HCT116 (cell line): ENCODE results near the gene NUP50. TPM values are rescaled to one million over a fixed set of nuclear protein-coding genes. Genes with fewer than 3 reads are reported as not detected.

Source experiments
- ATAC-seq: fragments of 200-7000 bp; cut with Tn5 transposase; 2 replicates; pipeline ENCODE4 v1.9.1; 2020; ENCODE audit warnings: mild to moderate bottlenecking, moderate library complexity
- BruUV-seq: library from RNA; stranded (reverse); fragments of 400-500 nt; replicated peaks from 2 replicates; lab custom pipeline; 2021; lab: Mats Ljungman, UMichigan
- CTCF ChIA-PET: fragments of 300-600 bp; sonication (Branson Sonifier 250); formaldehyde crosslinking; loops from one replicate; lab custom pipeline; 2021; ENCODE audit warnings: antibody characterized with exemption; lab: Charles Lee
- POLR2A ChIA-PET: fragments of 300-600, 350-600 bp; sonication (Branson Sonifier 250); formaldehyde crosslinking; loops from one replicate; lab custom pipeline; 2021; ENCODE audit warnings: antibody characterized with exemption; lab: Charles Lee
- RAD21 ChIA-PET, 2 experiments: fragments of 300-600 bp; sonication (Branson Sonifier 250); formaldehyde crosslinking; loops; one replicate each; lab custom pipeline; 2023; ENCODE audit warnings: low total read pairs in 2 of 2; ENCODE audit not compliant: uncharacterized antibody in 2 of 2, unreplicated experiment in 2 of 2, low non-redundant PET in 1 of 2; lab: Charles Lee
- DNase-seq: peaks from one replicate; pipeline ENCODE4 v3.0.0-alpha.2; 2010; ENCODE audit warnings: low read depth, low spot score
- H2AFZ ChIP-seq: fragments of 200-600 bp; shearing (Covaris generic), sonication (generic); 2 replicates; pipeline ENCODE4 v1.6.1; 2017; ENCODE audit warnings: low read depth, mixed run types, mixed read lengths, antibody characterized with exemption, low read length; ENCODE audit not compliant: poor library complexity, severe bottlenecking
- H3K27ac ChIP-seq: 2 replicates; pipeline ENCODE4 v1.5.1; 2012; ENCODE audit warnings: low read depth, low read length
- H3K27me3 ChIP-seq: fragments of 200-600 bp; sonication (generic); 2 replicates; pipeline ENCODE4 v1.6.1; 2016; ENCODE audit warnings: mixed run types, low read length, mixed read lengths; ENCODE audit not compliant: insufficient read depth
- H3K36me3 ChIP-seq, 2 experiments: fragments of 200-500 bp in 1 of 2; fragments of 200-600 bp in 1 of 2; sonication (Bioruptor generic) in 1 of 2; sonication (generic) in 1 of 2; 2 replicates each; pipeline versions ENCODE4 v1.5.1 to v1.6.1; 2014 to 2016; ENCODE audit warnings: low read length in 2 of 2, inconsistent platforms in 1 of 2, mixed read lengths in 1 of 2, mixed run types in 1 of 2; ENCODE audit not compliant: insufficient read depth in 2 of 2, control insufficient read depth in 1 of 2
- H3K4me1 ChIP-seq, 2 experiments: fragments of 200-600 bp in 1 of 2; sonication (generic) in 1 of 2; 2 replicates each; pipeline versions ENCODE4 v1.5.1 to v1.6.1; 2012 to 2017; ENCODE audit warnings: low read length in 2 of 2, inconsistent platforms in 1 of 2, mild to moderate bottlenecking in 1 of 2, mixed read lengths in 1 of 2, mixed run types in 1 of 2, moderate library complexity in 1 of 2; ENCODE audit not compliant: insufficient read depth in 2 of 2, control insufficient read depth in 1 of 2
- H3K4me2 ChIP-seq: fragments of 200-600 bp; sonication (generic); 2 replicates; pipeline ENCODE4 v1.6.1; 2017; ENCODE audit warnings: mixed run types, low read length, mixed read lengths
- H3K4me3 ChIP-seq, 2 experiments: fragments of 200-600 bp in 1 of 2; sonication (generic) in 1 of 2; replicated peaks in 1 of 2; 2 replicates each; pipeline ENCODE4 v1.5.1; 2011 to 2016; ENCODE audit warnings: low read length in 2 of 2, control low read depth in 1 of 2, low read depth in 1 of 2, mild to moderate bottlenecking in 1 of 2, mixed read lengths in 1 of 2, mixed run types in 1 of 2
- H3K79me2 ChIP-seq: fragments of 200-600 bp; sonication (generic); 2 replicates; pipeline ENCODE4 v1.6.1; 2017; ENCODE audit warnings: mild to moderate bottlenecking, mixed run types, low read length, moderate library complexity, mixed read lengths; ENCODE audit not compliant: insufficient read depth
- H3K9ac ChIP-seq: fragments of 200-600 bp; sonication (generic); 2 replicates; pipeline ENCODE4 v1.6.1; 2016; ENCODE audit warnings: low read length, mixed read lengths
- H3K9me2 ChIP-seq: fragments of 200-600 bp; sonication (generic), shearing (Covaris generic); 2 replicates; pipeline ENCODE4 v1.6.1; 2017; ENCODE audit warnings: mixed run types, mild to moderate bottlenecking, moderate library complexity; ENCODE audit not compliant: insufficient read depth
- H3K9me3 ChIP-seq, 2 experiments: fragments of 200-500 bp in 1 of 2; fragments of 200-600 bp in 1 of 2; sonication (Bioruptor generic) in 1 of 2; sonication (generic) in 1 of 2; 2 replicates each; pipeline ENCODE4 v1.6.1; 2014 to 2017; ENCODE audit warnings: low read length in 2 of 2, mixed read lengths in 2 of 2, inconsistent platforms in 1 of 2, low read depth in 1 of 2, mild to moderate bottlenecking in 1 of 2, mixed run types in 1 of 2, moderate library complexity in 1 of 2; ENCODE audit not compliant: control insufficient read depth in 1 of 2, insufficient read depth in 1 of 2
- H4K20me1 ChIP-seq: fragments of 200-600 bp; sonication (generic), shearing (Covaris generic); 2 replicates; pipeline ENCODE4 v1.6.1; 2017; ENCODE audit warnings: mixed run types, mild to moderate bottlenecking, moderate library complexity; ENCODE audit not compliant: insufficient read depth
- ATF3 ChIP-seq: IDR thresholded peaks from 2 replicates; pipeline ENCODE4 v1.6.1; 2012
- CBX3 ChIP-seq: IDR thresholded peaks from 2 replicates; pipeline ENCODE4 v1.6.1; 2012; ENCODE audit warnings: low read depth
- ELF1 ChIP-seq: IDR thresholded peaks from 2 replicates; pipeline ENCODE4 v1.6.1; 2012; ENCODE audit warnings: low read depth, borderline replicate concordance
- EZH2 ChIP-seq: fragments of 200-600 bp; sonication (generic); IDR thresholded peaks from 2 replicates; pipeline ENCODE4 v1.6.1; 2017; ENCODE audit warnings: antibody characterized with exemption, mixed run types
- FOSL1 ChIP-seq: IDR thresholded peaks from 2 replicates; pipeline ENCODE4 v1.6.1; 2012; ENCODE audit warnings: low read depth
- JUND ChIP-seq: IDR thresholded peaks from 2 replicates; pipeline ENCODE4 v1.6.1; 2012
- POLR2A ChIP-seq: IDR thresholded peaks from 2 replicates; pipeline ENCODE4 v1.7.0; 2011; ENCODE audit warnings: borderline replicate concordance; ENCODE audit not compliant: insufficient read depth, insufficient read length; ENCODE audit errors: extremely low read depth
- RAD21 ChIP-seq: IDR thresholded peaks from 2 replicates; pipeline ENCODE4 v1.6.1; 2012; ENCODE audit warnings: low read depth, mild to moderate bottlenecking
- SIN3A ChIP-seq: IDR thresholded peaks from 2 replicates; pipeline ENCODE4 v1.6.1; 2012; ENCODE audit warnings: low read depth
- SP1 ChIP-seq: IDR thresholded peaks from 2 replicates; pipeline ENCODE4 v1.6.1; 2012; ENCODE audit warnings: low read depth
- SRF ChIP-seq: IDR thresholded peaks from 2 replicates; pipeline ENCODE4 v1.6.1; 2012; ENCODE audit warnings: low read depth
- TCF7L2 ChIP-seq: IDR thresholded peaks from 2 replicates; pipeline ENCODE4 v1.7.0; 2011; ENCODE audit warnings: borderline replicate concordance, inconsistent platforms; ENCODE audit not compliant: insufficient read depth, insufficient read length; ENCODE audit errors: extremely low read depth
- YY1 ChIP-seq: IDR thresholded peaks from 2 replicates; pipeline ENCODE4 v1.6.1; 2011; ENCODE audit warnings: low read length, low read depth, moderate library complexity, mild to moderate bottlenecking; ENCODE audit not compliant: insufficient replicate concordance; ENCODE audit errors: extremely low read depth
- ZFX ChIP-seq: fragments of 450-650 bp; IDR thresholded peaks from 2 replicates; pipeline ENCODE4 v1.6.1; 2017
- ZNF274 ChIP-seq: fragments of 200-500 bp; sonication (Bioruptor generic); IDR thresholded peaks from 2 replicates; pipeline ENCODE4 v1.6.1; 2014; ENCODE audit warnings: mild to moderate bottlenecking, low read depth, low read length, inconsistent platforms
- intact Hi-C: fragments of 100-400 bp; cut with micrococcal nuclease; formaldehyde crosslinking; loops from 2 replicates; pipeline ENCODE4 v1.10.0; 2022
- total RNA-seq: library from RNA; stranded (reverse); gene quantifications from one replicate; pipeline ENCODE4 v1.2.1, GENCODE V29; 2021; ENCODE audit not compliant: unreplicated experiment
- TF ChIP-seq, protein P1 (sequence below): IDR thresholded peaks from 2 replicates; pipeline ENCODE4 v1.6.1; 2011; ENCODE audit warnings: mild to moderate bottlenecking, low read length, moderate library complexity; ENCODE audit not compliant: insufficient replicate concordance; ENCODE audit errors: extremely low read depth

NUP50 gene
- total RNA-seq, 1 experiment from 2014 or later, result 102 TPM

- TF ChIP-seq CBX3 (no peak), ZNF274 (no peak), SIN3A (no peak), ELF1 (no peak), EZH2 (no peak)
- Histone ChIP-seq H3K27ac (no peak overlapping the region), H4K20me1 (no peaks in the 10 kb centered on the region), H3K36me3 (no peaks in the 10 kb centered on the region), H3K4me1 (no peaks in the 10 kb centered on the region), H3K9ac (no peak overlapping the region), H3K9me2 (no peaks in the 10 kb centered on the region), H3K79me2 (peaks cover 19% of the 10 kb centered on the region), H3K4me2 (no peak overlapping the region), H3K4me3 (no peak overlapping the region), H3K9me3 (no peaks in the 10 kb centered on the region), H2AFZ (no peak overlapping the region), H3K27me3 (no peaks in the 10 kb centered on the region)
- DNase-seq (no peak), ATAC-seq (no peak)
- ChIA-PET CTCF (no interaction called here), RAD21 (no interaction called here), POLR2A (no interaction called here)
- intact Hi-C loops, result no loop called here
- BruUV-seq, result no TSS peak
Measured at GRCh38 chr22:45216133-45217003, 52.6 kb downstream of the NUP50 start.

GRCh38 chr22:45217345-45217744 lies 53.6 kb downstream of the NUP50 start:
- H3K4me3 ChIP-seq, result no peak overlapping the region
- no peaks in the 10 kb centered on the region for H3K4me1 ChIP-seq
- H3K36me3 ChIP-seq, result no peaks in the 10 kb centered on the region
- TF ChIP-seq JUND, result no peak
- TF ChIP-seq, protein P1, sequence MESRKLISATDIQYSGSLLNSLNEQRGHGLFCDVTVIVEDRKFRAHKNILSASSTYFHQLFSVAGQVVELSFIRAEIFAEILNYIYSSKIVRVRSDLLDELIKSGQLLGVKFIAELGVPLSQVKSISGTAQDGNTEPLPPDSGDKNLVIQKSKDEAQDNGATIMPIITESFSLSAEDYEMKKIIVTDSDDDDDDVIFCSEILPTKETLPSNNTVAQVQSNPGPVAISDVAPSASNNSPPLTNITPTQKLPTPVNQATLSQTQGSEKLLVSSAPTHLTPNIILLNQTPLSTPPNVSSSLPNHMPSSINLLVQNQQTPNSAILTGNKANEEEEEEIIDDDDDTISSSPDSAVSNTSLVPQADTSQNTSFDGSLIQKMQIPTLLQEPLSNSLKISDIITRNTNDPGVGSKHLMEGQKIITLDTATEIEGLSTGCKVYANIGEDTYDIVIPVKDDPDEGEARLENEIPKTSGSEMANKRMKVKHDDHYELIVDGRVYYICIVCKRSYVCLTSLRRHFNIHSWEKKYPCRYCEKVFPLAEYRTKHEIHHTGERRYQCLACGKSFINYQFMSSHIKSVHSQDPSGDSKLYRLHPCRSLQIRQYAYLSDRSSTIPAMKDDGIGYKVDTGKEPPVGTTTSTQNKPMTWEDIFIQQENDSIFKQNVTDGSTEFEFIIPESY, result no peak
- no peak for TF ChIP-seq YY1
- no peak for TF ChIP-seq ZNF274
- no peak for TF ChIP-seq EZH2
- no peak for TF ChIP-seq POLR2A
- TF ChIP-seq SP1, result no peak
- no peak for TF ChIP-seq FOSL1
- no peak for TF ChIP-seq ELF1
- no peak for TF ChIP-seq RAD21
- TF ChIP-seq ZFX, result no peak
- no peak for TF ChIP-seq TCF7L2
- no peak for TF ChIP-seq ATF3
- no peak for TF ChIP-seq SRF
- TF ChIP-seq CBX3, result no peak
- TF ChIP-seq, all 23 proteins: peak for 0
- DNase-seq (no peak), ATAC-seq (no peak)
- Histone ChIP-seq H3K79me2 (peaks cover 25% of the 10 kb centered on the region), H2AFZ (no peak overlapping the region), H3K9me3 (no peaks in the 10 kb centered on the region), H3K9me2 (no peaks in the 10 kb centered on the region), H3K9ac (no peak overlapping the region), H3K27ac (no peak overlapping the region), H3K27me3 (no peaks in the 10 kb centered on the region), H4K20me1 (no peaks in the 10 kb centered on the region), H3K4me2 (no peak overlapping the region)
- CTCF ChIA-PET, result no interaction called here
- intact Hi-C loops, result no loop called here
- no TSS peak for BruUV-seq
- POLR2A ChIA-PET, result no interaction called here
- RAD21 ChIA-PET, result no interaction called here
